ENCODE results near the gene AHNAK2. TPM values are rescaled to one million over a fixed set of nuclear protein-coding genes. Genes with fewer than 3 reads are reported as not detected.
"Not testable (repeated sequence)": the region's sequence is repeated elsewhere in the genome, so short reads cannot be mapped to it uniquely, and the experiment has no call there.

The AHNAK2 gene
- total and polyA plus RNA-seq, 5 donors = 2.0 to 5.7 (median 3.1) TPM

DNA sequence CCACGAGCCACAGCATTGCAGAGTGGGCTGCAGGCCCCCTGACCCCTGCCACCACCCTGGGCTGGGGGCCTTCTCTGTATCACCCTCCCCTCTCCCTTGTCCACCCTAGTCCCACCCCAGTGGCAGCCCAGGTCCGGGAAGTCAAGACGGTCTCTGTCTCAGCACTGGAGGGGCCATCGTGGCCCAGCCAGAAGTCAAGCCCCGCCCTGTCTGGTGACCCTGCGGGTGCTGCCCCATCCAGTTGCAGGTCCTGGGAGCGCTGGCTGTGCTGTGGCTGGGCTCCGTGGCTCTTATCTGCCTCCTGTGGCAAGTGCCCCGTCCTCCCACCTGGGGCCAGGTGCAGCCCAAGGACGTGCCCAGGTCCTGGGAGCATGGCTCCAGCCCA, 50.8 kb downstream of the AHNAK2 start:
- WGBS = 62% methylated on average over 10 of the region's 10 CpGs
- Histone ChIP-seq H3K27ac (ENCODE audit: low read length) (no peak overlapping the region), H3K27me3 (ENCODE audit: control insufficient read depth, insufficient read depth) (no peaks in the 10 kb centered on the region), H3K4me1 (ENCODE audit: control insufficient read depth, insufficient read depth, low read length) (no peaks in the 10 kb centered on the region), H3K9me3 (ENCODE audit: control insufficient read depth, low read length) (no peaks in the 10 kb centered on the region), H3K4me3 (ENCODE audit: low read length) (no peak overlapping the region)
- no peak for ATAC-seq
- peak in 1 of 3 donors; percentile 46 for DNase-seq
- intact Hi-C loops (cut with DNase I) = no loop called here

DNA sequence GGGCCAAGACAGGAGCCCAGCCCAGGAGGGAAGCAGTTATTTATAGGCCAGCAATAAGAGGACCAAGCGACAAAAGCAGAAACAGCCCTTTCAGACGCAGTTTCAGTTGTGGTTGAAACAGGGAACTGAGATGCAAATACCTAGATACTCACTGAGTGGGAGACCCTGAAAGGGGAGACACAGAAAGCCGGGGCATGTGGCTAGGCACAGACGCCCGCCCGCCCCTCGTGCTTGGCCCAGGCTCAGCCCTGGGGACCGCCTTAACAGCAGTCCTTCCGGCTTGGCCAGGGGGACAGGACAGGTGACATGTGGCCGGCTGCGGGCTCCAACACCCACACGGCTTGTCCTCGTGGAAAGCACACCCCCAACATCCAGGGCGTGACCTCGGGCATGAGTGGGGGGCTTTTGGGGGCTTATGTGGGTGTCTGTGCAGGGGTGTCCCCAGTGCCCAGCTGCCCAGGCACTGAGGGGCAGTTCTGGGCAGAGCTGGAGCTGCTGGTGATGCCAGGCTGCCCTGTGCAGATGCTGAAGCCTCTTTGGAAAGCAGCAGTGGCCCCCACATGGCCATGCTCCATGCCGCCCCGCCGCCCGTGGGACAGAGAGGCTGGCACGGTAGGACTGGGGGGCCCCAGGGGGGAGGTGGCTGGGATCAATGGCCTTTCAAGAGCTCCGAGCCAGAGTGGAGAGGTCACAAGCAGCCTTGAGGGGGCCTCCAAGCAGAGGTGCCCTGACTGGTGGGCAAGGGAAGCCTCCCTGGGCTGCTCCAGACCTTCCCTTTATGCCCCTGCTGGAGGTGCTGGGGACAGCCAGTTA, 51.3 kb downstream of the AHNAK2 start:
- intact Hi-C loops (cut with DNase I) = no loop called here
- no peaks in the 10 kb centered on the region for H3K4me1 ChIP-seq (ENCODE audit: control insufficient read depth, insufficient read depth, low read length)
- H3K4me3 ChIP-seq (ENCODE audit: low read length) = no peak overlapping the region
- 63% methylated on average over 21 of the region's 21 CpGs for WGBS
- no peaks in the 10 kb centered on the region for H3K9me3 ChIP-seq (ENCODE audit: control insufficient read depth, low read length)
- no peak for DNase-seq
- ATAC-seq = no peak
- no peak overlapping the region for H3K27ac ChIP-seq (ENCODE audit: low read length)
- no peaks in the 10 kb centered on the region for H3K27me3 ChIP-seq (ENCODE audit: control insufficient read depth, insufficient read depth)

DNA sequence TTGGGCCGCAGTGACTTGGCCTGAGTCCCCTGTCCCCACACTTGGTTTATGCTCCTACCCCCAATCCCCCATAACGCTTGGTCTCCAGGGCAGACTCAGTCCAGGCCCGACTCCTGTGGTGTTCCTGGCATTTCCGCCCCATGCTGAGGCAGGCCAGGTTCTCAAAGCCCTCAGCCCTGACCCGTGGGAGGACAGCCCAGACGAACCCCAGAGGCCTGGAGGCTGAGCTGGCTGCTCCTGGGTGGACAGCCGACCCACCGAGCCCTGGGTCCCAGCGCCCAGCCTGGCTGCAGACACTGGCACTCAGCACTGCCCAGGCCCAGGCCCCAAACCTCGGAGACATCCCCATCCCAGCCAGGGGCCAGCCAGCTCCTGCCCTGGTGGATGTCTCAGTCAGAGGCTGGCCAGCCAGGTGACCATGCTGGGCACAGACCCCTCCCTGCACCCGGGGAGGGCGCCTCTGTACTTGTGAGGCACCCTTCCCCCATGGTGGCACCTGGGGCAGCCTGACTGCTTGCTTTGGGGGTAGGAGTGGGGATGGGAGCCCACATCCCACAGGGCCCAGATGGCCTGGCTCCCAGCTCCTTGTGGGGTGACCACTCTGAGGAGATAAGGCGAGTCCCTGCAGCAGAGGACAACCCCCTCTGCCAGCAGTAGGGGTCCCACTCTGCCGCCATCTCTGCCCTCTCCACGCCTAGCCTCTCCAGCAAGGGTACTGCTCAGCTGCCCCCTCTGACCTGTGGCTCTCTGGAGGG, 52.1 kb downstream of the AHNAK2 start:
- intact Hi-C loops (cut with DNase I) = no loop called here
- Histone ChIP-seq H3K27ac (ENCODE audit: low read length) (no peak overlapping the region), H3K4me3 (ENCODE audit: low read length) (no peak overlapping the region), H3K4me1 (ENCODE audit: control insufficient read depth, insufficient read depth, low read length) (no peaks in the 10 kb centered on the region), H3K9me3 (ENCODE audit: control insufficient read depth, low read length) (no peaks in the 10 kb centered on the region), H3K27me3 (ENCODE audit: control insufficient read depth, insufficient read depth) (no peaks in the 10 kb centered on the region)
- ATAC-seq = no peak
- 82% methylated on average over 15 of the region's 15 CpGs for WGBS
- peak in 1 of 3 donors; percentile 46 for DNase-seq

DNA sequence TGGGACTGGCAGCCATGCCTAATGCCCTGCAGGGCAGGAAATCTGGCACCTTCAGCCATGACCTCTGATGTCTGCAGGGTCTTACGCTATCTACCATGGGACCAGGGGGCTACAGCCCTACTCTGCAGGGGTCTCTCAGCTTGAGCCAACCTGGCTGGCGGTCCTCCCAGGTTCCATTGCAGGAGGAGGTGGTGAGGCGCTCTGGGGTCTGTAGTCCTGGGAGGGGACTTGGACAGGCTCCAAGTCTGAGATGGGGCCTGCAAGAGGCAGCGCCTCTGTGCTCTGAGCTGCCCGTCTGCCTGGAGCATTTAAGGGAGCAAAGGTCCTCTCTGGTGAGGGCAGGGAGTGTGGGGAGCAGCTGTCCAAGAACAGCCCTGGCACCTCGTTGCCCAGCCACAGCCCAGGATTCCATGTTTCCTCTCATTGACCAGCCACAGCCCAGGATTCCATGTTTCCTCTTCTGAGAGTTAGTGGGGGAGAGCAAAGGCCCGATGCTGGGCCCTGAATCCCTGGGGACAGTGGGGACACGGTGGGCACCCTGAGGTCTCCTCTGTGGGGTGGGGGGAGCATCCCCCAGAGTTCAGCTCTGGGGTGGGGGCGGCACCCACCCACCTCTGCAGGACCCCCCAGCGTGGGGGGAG, 52.8 kb downstream of the AHNAK2 start:
- H3K27me3 ChIP-seq (ENCODE audit: control insufficient read depth, insufficient read depth) = no peaks in the 10 kb centered on the region
- 73% methylated on average over 10 of the region's 10 CpGs for WGBS
- intact Hi-C loops (cut with DNase I) = no loop called here

DNA sequence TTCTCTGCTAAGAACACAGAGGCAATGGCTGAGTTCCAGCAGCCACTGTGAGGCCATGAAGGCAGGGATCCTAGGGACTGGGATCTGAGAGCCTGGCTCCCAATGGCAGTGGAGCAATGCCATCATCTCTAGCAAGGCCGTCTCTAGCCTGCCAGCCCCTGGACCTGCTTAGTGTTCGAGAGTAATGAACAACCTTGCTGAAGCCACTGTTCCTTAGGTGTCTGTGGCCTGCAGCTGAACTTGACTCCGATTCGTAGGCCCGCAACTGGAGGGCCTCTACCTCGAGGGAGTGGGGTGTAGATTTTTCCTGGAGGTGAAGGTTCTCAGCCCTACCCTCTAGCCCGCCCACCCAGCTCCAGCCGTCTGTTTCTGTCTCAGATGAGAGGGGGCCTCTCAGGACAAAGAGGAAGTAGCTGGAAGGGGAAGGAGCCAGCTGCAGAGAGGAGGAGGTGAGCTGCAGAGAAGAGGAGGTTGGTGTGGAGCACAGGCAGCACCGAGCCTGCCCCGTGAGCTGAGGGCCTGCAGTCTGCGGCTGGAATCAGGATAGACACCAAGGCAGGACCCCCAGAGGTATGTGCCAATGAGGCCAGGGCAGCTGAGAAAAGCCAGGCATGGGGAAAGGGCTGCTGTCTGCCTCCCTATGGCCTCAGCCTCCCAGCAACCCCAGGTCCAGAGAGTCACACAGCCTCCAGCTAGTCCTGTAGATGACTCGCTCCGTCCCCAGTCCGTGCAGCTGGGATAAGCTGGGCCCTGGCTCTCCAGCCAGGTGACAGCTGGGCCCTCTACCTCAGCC, 53.6 kb downstream of the AHNAK2 start, which contains the start of gene PLD4:
PLD4 (plus strand) TSS at position 459 of the 793 bp plus-strand sequence. CDS start 2,262 bp downstream, outside the sequence.
- H3K4me3 ChIP-seq (ENCODE audit: low read length) = no peak within 1 kb of the TSS
- intact Hi-C loops (cut with DNase I) = no loop called here
- ATAC-seq (no peak), DNase-seq (no peak)
- 77% methylated on average over 14 of the region's 14 CpGs for WGBS
- no peaks in the 10 kb centered on the region for H3K4me1 ChIP-seq (ENCODE audit: control insufficient read depth, insufficient read depth, low read length)
- no peak within 1 kb of the TSS for H3K27ac ChIP-seq (ENCODE audit: low read length)
- H3K9me3 ChIP-seq (ENCODE audit: control insufficient read depth, low read length) = no peaks in the 10 kb centered on the region
- no peaks in the 10 kb centered on the region for H3K27me3 ChIP-seq (ENCODE audit: control insufficient read depth, insufficient read depth)

More for the DNA sequence above, 52.8 kb downstream of the AHNAK2 start:
- Histone ChIP-seq H3K4me3 (ENCODE audit: low read length) (no peak overlapping the region), H3K27ac (ENCODE audit: low read length) (no peak overlapping the region), H3K9me3 (ENCODE audit: control insufficient read depth, low read length) (no peaks in the 10 kb centered on the region), H3K4me1 (ENCODE audit: control insufficient read depth, insufficient read depth, low read length) (no peaks in the 10 kb centered on the region)
- DNase-seq (no peak), ATAC-seq (no peak)

DNA sequence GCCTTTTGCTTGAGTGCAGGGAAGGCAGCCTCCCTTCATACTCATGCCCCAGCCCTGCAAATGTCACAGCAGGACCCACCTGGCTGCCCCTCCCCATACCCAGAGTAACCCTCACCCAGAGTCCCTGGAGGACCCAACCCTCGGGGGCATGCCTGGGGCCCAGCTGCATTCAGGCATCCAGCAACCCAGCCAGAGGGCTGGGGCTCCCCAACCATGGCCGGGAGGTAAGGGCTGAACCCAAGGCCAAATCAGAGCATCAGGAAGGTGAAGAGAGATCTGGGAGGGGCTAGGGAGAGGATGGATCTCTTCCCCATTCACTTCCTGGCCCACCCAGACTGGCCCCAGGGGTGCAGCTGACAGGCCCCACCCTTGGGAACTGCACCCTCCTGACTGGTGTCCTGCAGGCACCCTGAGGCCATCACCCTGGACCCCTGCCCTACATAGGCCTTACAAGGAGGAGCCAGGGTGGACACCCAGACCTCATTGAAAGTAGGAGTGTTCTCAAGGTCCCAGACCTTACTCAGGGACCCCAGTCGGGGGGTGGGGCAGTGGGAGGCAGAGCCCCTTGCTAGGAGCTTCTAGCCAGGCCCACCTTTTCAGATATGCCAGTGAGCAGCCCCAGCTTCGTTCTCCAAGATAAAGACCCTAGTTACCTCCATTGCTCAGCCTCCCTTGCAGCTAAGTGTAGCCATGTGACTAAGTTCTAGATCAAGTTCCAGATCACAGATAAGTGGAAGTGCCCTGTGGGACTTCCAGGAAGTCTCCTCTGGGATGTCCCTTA, 54.3 kb downstream of the AHNAK2 start:
- no peaks in the 10 kb centered on the region for H3K9me3 ChIP-seq (ENCODE audit: control insufficient read depth, low read length)
- H3K4me3 ChIP-seq (ENCODE audit: low read length) = no peak overlapping the region
- no peak overlapping the region for H3K27ac ChIP-seq (ENCODE audit: low read length)
- no peaks in the 10 kb centered on the region for H3K4me1 ChIP-seq (ENCODE audit: control insufficient read depth, insufficient read depth, low read length)
- no peak for DNase-seq
- intact Hi-C loops (cut with DNase I) = no loop called here
- WGBS = 91% methylated on average over 4 of the region's 4 CpGs
- H3K27me3 ChIP-seq (ENCODE audit: control insufficient read depth, insufficient read depth) = no peaks in the 10 kb centered on the region
- ATAC-seq = no peak

DNA sequence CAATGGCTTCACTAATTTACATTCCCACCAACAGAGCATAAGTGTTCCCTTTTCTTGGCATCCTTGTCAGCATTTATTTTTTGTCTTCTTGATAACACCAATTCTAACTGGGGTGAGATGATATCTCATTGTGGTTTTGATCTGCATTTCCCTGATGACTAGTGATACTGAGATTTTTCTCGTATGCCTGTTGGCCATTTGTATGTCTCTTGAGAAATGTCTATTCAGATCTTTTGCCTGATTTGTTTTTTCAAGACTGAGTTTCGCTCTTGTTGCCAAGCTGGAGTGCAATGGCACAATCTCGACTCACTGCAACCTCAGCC, 58.2 kb downstream of the AHNAK2 start:
- intact Hi-C loops (cut with DNase I) = no loop called here
- no peaks in the 10 kb centered on the region for H3K27me3 ChIP-seq (ENCODE audit: control insufficient read depth, insufficient read depth)
- no peak for ATAC-seq

DNA sequence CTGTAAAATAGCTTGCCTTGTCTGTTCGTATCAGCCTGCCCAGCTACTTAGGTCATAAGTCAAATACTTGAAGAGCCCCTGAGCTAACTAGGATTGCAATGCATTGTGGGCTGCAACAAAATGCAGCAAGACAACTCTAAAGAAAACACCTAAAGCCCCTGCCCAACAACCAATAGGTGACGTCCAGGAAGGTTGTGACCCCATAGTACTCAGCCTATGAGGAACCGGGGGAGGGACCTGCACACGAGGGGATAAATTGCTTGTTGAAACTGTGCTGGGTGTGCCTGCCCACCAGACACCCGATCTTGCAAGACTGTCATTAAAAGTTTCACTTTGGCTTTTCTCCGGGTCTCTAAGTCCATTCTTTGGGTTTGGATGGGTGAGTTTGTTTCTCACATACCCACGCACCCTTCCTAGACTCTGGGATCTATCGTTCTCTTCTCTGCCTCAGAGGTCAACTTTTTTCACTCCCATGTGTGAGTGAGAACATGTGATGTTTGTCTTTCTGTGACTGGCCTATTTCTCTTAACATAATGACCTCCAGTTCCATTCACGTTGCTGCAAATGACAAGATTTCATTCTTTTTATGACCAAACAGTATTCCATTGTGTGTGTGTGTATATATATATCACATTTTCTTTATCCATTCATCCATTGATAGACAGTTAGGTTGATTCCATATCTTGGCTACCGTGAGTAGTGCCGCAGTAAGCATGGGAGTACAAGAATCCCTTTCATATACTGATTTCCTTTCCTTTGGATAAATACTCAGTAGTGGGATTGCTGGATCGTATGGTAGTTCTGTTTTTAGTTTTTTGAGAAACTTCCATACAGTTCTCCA, 58.8 kb downstream of the AHNAK2 start:
- H3K27me3 ChIP-seq (ENCODE audit: control insufficient read depth, insufficient read depth); H3K9me3 ChIP-seq (ENCODE audit: control insufficient read depth, low read length); DNase-seq; H3K4me3 ChIP-seq (ENCODE audit: low read length); ATAC-seq; H3K4me1 ChIP-seq (ENCODE audit: control insufficient read depth, insufficient read depth, low read length); intact Hi-C loops (cut with DNase I); H3K27ac ChIP-seq (ENCODE audit: low read length): not testable (repeated sequence)
- 70% methylated on average over 12 of the region's 12 CpGs for WGBS

More for the DNA sequence above, 58.2 kb downstream of the AHNAK2 start:
- Histone ChIP-seq H3K27ac (ENCODE audit: low read length) (no peak overlapping the region), H3K4me3 (ENCODE audit: low read length) (no peak overlapping the region), H3K4me1 (ENCODE audit: control insufficient read depth, insufficient read depth, low read length) (no peaks in the 10 kb centered on the region), H3K9me3 (ENCODE audit: control insufficient read depth, low read length) (no peaks in the 10 kb centered on the region)
- DNase-seq = no peak
- 55% methylated on average over 3 of the region's 3 CpGs for WGBS

DNA sequence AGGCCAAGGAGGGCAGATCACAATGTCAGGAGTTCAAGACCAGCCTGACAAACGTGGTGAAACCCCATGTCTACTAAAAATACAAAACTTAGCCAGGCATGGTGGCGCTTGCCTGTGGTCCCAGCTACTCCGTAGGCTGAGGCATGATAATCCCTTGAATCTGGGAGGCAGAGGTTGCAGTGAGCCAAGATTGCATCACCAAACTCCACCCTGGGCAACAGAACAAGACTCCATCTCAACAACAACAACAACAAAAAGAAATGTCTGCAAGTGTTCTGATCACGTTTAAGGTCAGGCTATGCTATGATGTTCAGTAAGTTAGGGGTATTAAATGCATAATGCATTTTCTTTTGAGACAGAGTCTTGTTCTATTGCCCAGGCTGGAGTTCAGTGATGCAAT, 60.2 kb downstream of the AHNAK2 start:
- intact Hi-C loops (cut with DNase I) = no loop called here
- DNase-seq (no peak), ATAC-seq (no peak)
- H3K9me3 ChIP-seq (ENCODE audit: control insufficient read depth, low read length) = no peaks in the 10 kb centered on the region
- no peaks in the 10 kb centered on the region for H3K4me1 ChIP-seq (ENCODE audit: control insufficient read depth, insufficient read depth, low read length)
- no peaks in the 10 kb centered on the region for H3K27me3 ChIP-seq (ENCODE audit: control insufficient read depth, insufficient read depth)
- no peak overlapping the region for H3K4me3 ChIP-seq (ENCODE audit: low read length)
- no peak overlapping the region for H3K27ac ChIP-seq (ENCODE audit: low read length)
- 64% methylated on average over 4 of the region's 4 CpGs for WGBS
